ENCODE data around the gene FAM3D. TPM values are rescaled to one million over a fixed set of nuclear protein-coding genes. Genes with fewer than 3 reads are reported as not detected.

FAM3D gene
- total and polyA plus RNA-seq, 2 donors from 2014 or later, result 0.41 to 0.60 TPM

DNA sequence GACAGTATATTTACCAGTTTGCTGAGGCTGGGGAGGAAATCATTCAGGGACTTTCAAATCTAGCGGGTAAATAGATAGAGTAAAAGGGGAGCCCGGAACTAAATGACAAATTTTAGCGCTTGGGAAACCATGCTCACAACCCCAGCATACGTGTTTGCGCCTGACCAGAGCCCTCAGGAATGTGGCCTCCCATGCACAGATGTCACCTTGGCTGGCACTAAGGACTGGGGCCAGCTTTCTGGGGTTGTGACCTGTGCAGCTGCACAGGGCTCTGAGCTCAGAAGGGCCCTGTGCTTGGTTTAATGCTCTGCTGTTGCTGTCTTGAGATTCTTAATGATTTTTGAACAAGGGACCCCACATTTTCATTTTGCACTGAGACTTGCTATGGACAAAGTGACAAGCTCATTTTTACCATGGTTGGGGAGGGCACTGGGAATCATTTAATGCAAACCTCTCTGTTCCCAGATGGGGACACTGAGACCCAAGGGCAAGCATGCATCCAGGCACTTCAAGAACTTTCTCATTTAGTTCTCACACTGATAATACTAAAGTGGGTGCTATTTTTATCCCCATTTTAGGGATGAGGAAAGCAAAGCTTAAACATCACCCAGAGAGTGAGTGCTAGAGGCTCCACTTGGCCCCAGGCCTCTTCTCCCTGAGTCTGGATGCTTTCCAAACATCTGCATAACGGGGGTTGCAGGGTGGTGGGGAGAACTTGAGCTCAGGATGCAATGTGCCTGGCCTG is 45.3 kb downstream of the FAM3D start:
- intact Hi-C loops (cut with DNase I), result loop anchor here (10.0 kb wide), 1 partner anchor 296 kb away; no protein-coding TSS in a partner anchor
- H3K4me1 ChIP-seq (ENCODE audit: control insufficient read depth in 2 of 3, insufficient read depth in 2 of 3, low read depth in 1 of 3, low read length in 3 of 3), result no peaks in the 10 kb centered on the region

DNA sequence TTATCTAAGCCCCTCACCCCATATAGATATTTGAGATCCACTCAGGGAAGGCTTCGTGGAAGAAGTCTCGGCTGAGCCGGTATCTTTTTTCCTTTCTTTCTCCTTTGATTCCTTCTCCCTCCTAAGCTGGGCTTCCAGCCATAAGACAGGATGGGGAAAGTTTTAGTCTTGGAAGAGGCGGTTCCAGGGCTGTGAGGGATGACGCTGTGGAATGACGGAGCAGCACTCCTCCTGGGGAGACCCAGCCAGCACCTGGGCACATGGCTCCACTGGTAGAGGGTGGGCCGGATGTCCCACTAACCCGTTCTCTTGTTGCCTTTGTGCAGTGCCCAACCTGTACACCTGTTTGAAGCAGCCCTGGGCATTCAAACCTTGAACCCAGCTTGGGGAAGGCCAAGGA is 46.2 kb downstream of the FAM3D start:
- TF ChIP-seq, protein P1, sequence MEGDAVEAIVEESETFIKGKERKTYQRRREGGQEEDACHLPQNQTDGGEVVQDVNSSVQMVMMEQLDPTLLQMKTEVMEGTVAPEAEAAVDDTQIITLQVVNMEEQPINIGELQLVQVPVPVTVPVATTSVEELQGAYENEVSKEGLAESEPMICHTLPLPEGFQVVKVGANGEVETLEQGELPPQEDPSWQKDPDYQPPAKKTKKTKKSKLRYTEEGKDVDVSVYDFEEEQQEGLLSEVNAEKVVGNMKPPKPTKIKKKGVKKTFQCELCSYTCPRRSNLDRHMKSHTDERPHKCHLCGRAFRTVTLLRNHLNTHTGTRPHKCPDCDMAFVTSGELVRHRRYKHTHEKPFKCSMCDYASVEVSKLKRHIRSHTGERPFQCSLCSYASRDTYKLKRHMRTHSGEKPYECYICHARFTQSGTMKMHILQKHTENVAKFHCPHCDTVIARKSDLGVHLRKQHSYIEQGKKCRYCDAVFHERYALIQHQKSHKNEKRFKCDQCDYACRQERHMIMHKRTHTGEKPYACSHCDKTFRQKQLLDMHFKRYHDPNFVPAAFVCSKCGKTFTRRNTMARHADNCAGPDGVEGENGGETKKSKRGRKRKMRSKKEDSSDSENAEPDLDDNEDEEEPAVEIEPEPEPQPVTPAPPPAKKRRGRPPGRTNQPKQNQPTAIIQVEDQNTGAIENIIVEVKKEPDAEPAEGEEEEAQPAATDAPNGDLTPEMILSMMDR (IDR thresholded peaks at IDR 0.05; ENCODE audit: borderline replicate concordance, extremely low read depth, insufficient read depth), result no peak
- no peaks in the 10 kb centered on the region for H3K36me3 ChIP-seq (ENCODE audit: control insufficient read depth in 2 of 3, insufficient read depth in 3 of 3, low read length in 3 of 3)
- peak overlapping the region; percentile 25 to 57 for H3K27ac ChIP-seq (ENCODE audit: low read depth in 2 of 2, low read length in 2 of 2)
- H3K4me3 ChIP-seq (ENCODE audit: low read length in 3 of 3), result no peak overlapping the region
- DNase-seq, result no peak
- no peaks in the 10 kb centered on the region for H3K9me3 ChIP-seq (ENCODE audit: control insufficient read depth in 2 of 3, insufficient read depth in 1 of 3, low read length in 3 of 3)
- FAIRE-seq, result no peak
- H3K27me3 ChIP-seq (ENCODE audit: control insufficient read depth, insufficient read depth, low read length), result no peaks in the 10 kb centered on the region
- intact Hi-C loops (cut with DNase I), result loop anchor here (10.0 kb wide), 1 partner anchor 296 kb away; no protein-coding TSS in a partner anchor
- H3K9ac ChIP-seq (ENCODE audit: low read length in 3 of 3), result no peak overlapping the region
- no peaks in the 10 kb centered on the region for H3K4me1 ChIP-seq (ENCODE audit: control insufficient read depth in 2 of 3, insufficient read depth in 2 of 3, low read depth in 1 of 3, low read length in 3 of 3)

More for the DNA sequence above, 45.3 kb downstream of the FAM3D start:
- no peaks in the 10 kb centered on the region for H3K27me3 ChIP-seq (ENCODE audit: control insufficient read depth, insufficient read depth, low read length)
- H3K27ac ChIP-seq (ENCODE audit: low read depth in 2 of 2, low read length in 2 of 2), result peak overlapping the region; percentile 25 to 57
- H3K9me3 ChIP-seq (ENCODE audit: control insufficient read depth in 2 of 3, insufficient read depth in 1 of 3, low read length in 3 of 3), result no peaks in the 10 kb centered on the region
- H3K36me3 ChIP-seq (ENCODE audit: control insufficient read depth in 2 of 3, insufficient read depth in 3 of 3, low read length in 3 of 3), result no peaks in the 10 kb centered on the region
- DNase-seq (peak in 2 of 5 donors; percentile 35 to 58), FAIRE-seq (no peak)
- H3K4me3 ChIP-seq (ENCODE audit: low read length in 3 of 3), result no peak overlapping the region
- TF ChIP-seq, protein P1 (IDR thresholded peaks at IDR 0.05; ENCODE audit: borderline replicate concordance, extremely low read depth, insufficient read depth), result no peak
- no peak overlapping the region for H3K9ac ChIP-seq (ENCODE audit: low read length in 3 of 3)

GRCh38 chr3:58617338-58617761 is 49.2 kb downstream of the FAM3D start:
- Histone ChIP-seq H3K36me3 (ENCODE audit: control insufficient read depth in 2 of 3, insufficient read depth in 3 of 3, low read length in 3 of 3) (no peaks in the 10 kb centered on the region), H3K4me1 (ENCODE audit: control insufficient read depth in 2 of 3, insufficient read depth in 2 of 3, low read depth in 1 of 3, low read length in 3 of 3) (peaks cover 0 to 7% (median 0%) of the 10 kb centered on the region in 3 donors), H3K4me3 (ENCODE audit: low read length in 3 of 3) (no peak overlapping the region), H3K27me3 (ENCODE audit: control insufficient read depth, insufficient read depth, low read length) (no peaks in the 10 kb centered on the region), H3K27ac (ENCODE audit: low read depth in 2 of 2, low read length in 2 of 2) (no peak overlapping the region), H3K9me3 (ENCODE audit: control insufficient read depth in 2 of 3, insufficient read depth in 1 of 3, low read length in 3 of 3) (no peaks in the 10 kb centered on the region), H3K9ac (ENCODE audit: low read length in 3 of 3) (no peak overlapping the region)
- TF ChIP-seq, protein P1 (IDR thresholded peaks at IDR 0.05; ENCODE audit: borderline replicate concordance, extremely low read depth, insufficient read depth), result no peak
- no peak for FAIRE-seq
- peak in 4 of 5 donors; percentile 84 to 93 (median 90) for DNase-seq
- intact Hi-C loops (cut with DNase I), result no loop called here
